ENCODE data around the gene ANKH. TPM values are rescaled to one million over a fixed set of nuclear protein-coding genes. Genes with fewer than 3 reads are reported as not detected.

ANKH gene
- total RNA-seq, 1 donor from 2014 or later = 156 TPM

GRCh38 chr5:14714706-14715105 lies 156.9 kb downstream of the ANKH start:
- DNase-seq (ENCODE audit: low spot score) = no peak
- no peak for ATAC-seq
- intact Hi-C loops (cut with DNase I) = no loop called here

GRCh38 chr5:14713476-14714390 lies 157.8 kb downstream of the ANKH start:
- intact Hi-C loops (cut with DNase I) = no loop called here
- no peak for DNase-seq (ENCODE audit: low spot score)
- no peak for ATAC-seq

- DNase-seq (ENCODE audit: low spot score) = no peak
- intact Hi-C loops (cut with DNase I) = no loop called here
Observed at GRCh38 chr5:14712666-14713065, 158.9 kb downstream of the ANKH start.

GRCh38 chr5:14712131-14712530 lies 159.4 kb downstream of the ANKH start:
- no peak for DNase-seq (ENCODE audit: low spot score)
- no peak for ATAC-seq
- intact Hi-C loops (cut with DNase I) = no loop called here

More at GRCh38 chr5:14712666-14713065, 158.9 kb downstream of the ANKH start:
- no peak for ATAC-seq

GRCh38 chr5:14710313-14710994 lies 161.1 kb downstream of the ANKH start:
- ATAC-seq (no peak), DNase-seq (ENCODE audit: low spot score) (no peak)
- intact Hi-C loops (cut with DNase I) = no loop called here

GRCh38 chr5:14708551-14708950 lies 163.0 kb downstream of the ANKH start:
- ATAC-seq (no peak), DNase-seq (ENCODE audit: low spot score) (no peak)
- intact Hi-C loops (cut with DNase I) = no loop called here

- ATAC-seq (no peak), DNase-seq (ENCODE audit: low spot score) (no peak)
- intact Hi-C loops (cut with DNase I) = no loop called here
Observed at GRCh38 chr5:14707811-14708390, 163.7 kb downstream of the ANKH start.

- ATAC-seq (peak; percentile 56), DNase-seq (ENCODE audit: low spot score) (no peak)
- intact Hi-C loops (cut with DNase I) = no loop called here
Observed at GRCh38 chr5:14706615-14707021, 165.0 kb downstream of the ANKH start.

GRCh38 chr5:14705556-14705955 lies 166.0 kb downstream of the ANKH start:
- no peak for DNase-seq (ENCODE audit: low spot score)
- intact Hi-C loops (cut with DNase I) = no loop called here
- ATAC-seq = no peak

GRCh38 chr5:14702238-14702839 lies 169.2 kb downstream of the ANKH start:
- DNase-seq (ENCODE audit: low spot score) (no peak), ATAC-seq (no peak)
- intact Hi-C loops (cut with DNase I) = no loop called here

GRCh38 chr5:14701556-14701955 lies 170.0 kb downstream of the ANKH start:
- DNase-seq (ENCODE audit: low spot score) (no peak), ATAC-seq (no peak)
- intact Hi-C loops (cut with DNase I) = no loop called here

- intact Hi-C loops (cut with DNase I) = no loop called here
- peak; percentile 53 for ATAC-seq
- no peak for DNase-seq (ENCODE audit: low spot score)
Observed at GRCh38 chr5:14700478-14701436, 170.8 kb downstream of the ANKH start.

GRCh38 chr5:14699807-14700400 lies 171.7 kb downstream of the ANKH start:
- intact Hi-C loops (cut with DNase I) = no loop called here
- no peak for ATAC-seq
- DNase-seq (ENCODE audit: low spot score) = no peak

GRCh38 chr5:14699159-14699558 lies 172.4 kb downstream of the ANKH start:
- no peak for DNase-seq (ENCODE audit: low spot score)
- no peak for ATAC-seq
- intact Hi-C loops (cut with DNase I) = no loop called here

- ATAC-seq (peak; percentile 53), DNase-seq (ENCODE audit: low spot score) (no peak)
- intact Hi-C loops (cut with DNase I) = no loop called here
Observed at GRCh38 chr5:14698495-14698894, 173.1 kb downstream of the ANKH start.

- DNase-seq (ENCODE audit: low spot score) = no peak
- intact Hi-C loops (cut with DNase I) = no loop called here
- no peak for ATAC-seq
Observed at GRCh38 chr5:14696851-14697250, 174.7 kb downstream of the ANKH start.

- intact Hi-C loops (cut with DNase I) = no loop called here
- no peak for DNase-seq (ENCODE audit: low spot score)
Observed at GRCh38 chr5:14696057-14696456, 175.5 kb downstream of the ANKH start.

GRCh38 chr5:14695152-14695551 lies 176.4 kb downstream of the ANKH start:
- DNase-seq (ENCODE audit: low spot score) = no peak
- intact Hi-C loops (cut with DNase I) = no loop called here
- no peak for ATAC-seq

More at GRCh38 chr5:14696057-14696456, 175.5 kb downstream of the ANKH start:
- ATAC-seq = no peak

Data from sciatic nerve (tissue), 2 donors.